GM23338 (cell line): ENCODE measurements around the gene ZNF469. TPM values are rescaled to one million over a fixed set of nuclear protein-coding genes. Genes with fewer than 3 reads are reported as not detected.

Experiments used
- ATAC-seq: fragments of 200-7000 bp; cut with Tn5 transposase; 3 replicates; pipeline ENCODE4 v1.9.1; 2020
- DNase-seq: peaks from one replicate; pipeline ENCODE4 v3.0.0-alpha.2; 2015; ENCODE audit warnings: low spot score
- H2AFZ ChIP-seq: fragments of 200-600 bp; sonication (generic); 2 replicates; pipeline ENCODE4 v1.8.0; 2016; ENCODE audit warnings: antibody characterized with exemption, mild to moderate bottlenecking, moderate library complexity
- H3F3A ChIP-seq: fragments of 200-600 bp; sonication (generic); replicated peaks from 2 replicates; pipeline ENCODE4 v1.8.0; 2017; ENCODE audit warnings: antibody characterized with exemption, mixed run types, low read depth
- H3K27ac ChIP-seq: fragments of 200-600 bp; sonication (generic); 2 replicates; pipeline ENCODE4 v1.6.1; 2016; ENCODE audit warnings: low read depth
- H3K27me3 ChIP-seq: fragments of 200-600 bp; sonication (generic); 2 replicates; pipeline ENCODE4 v1.8.0; 2016; ENCODE audit warnings: mild to moderate bottlenecking, mixed run types, moderate library complexity; ENCODE audit not compliant: insufficient read depth
- H3K36me3 ChIP-seq: fragments of 200-600 bp; sonication (generic); 2 replicates; pipeline ENCODE4 v1.8.0; 2016; ENCODE audit warnings: mild to moderate bottlenecking; ENCODE audit not compliant: insufficient read depth
- H3K4me1 ChIP-seq: fragments of 200-600 bp; sonication (generic); 2 replicates; pipeline ENCODE4 v1.8.0; 2016; ENCODE audit warnings: mild to moderate bottlenecking, moderate library complexity; ENCODE audit not compliant: insufficient read depth
- H3K4me2 ChIP-seq: fragments of 200-600 bp; sonication (generic); 2 replicates; pipeline ENCODE4 v1.7.1; 2017; ENCODE audit warnings: mixed run types
- H3K4me3 ChIP-seq: fragments of 200-600 bp; sonication (generic); 2 replicates; pipeline ENCODE4 v1.6.1; 2016; ENCODE audit warnings: mixed run types
- H3K79me2 ChIP-seq: fragments of 200-600 bp; sonication (generic); replicated peaks from 2 replicates; pipeline ENCODE4 v1.8.0; 2017; ENCODE audit warnings: mild to moderate bottlenecking; ENCODE audit not compliant: insufficient read depth
- H3K9me2 ChIP-seq: fragments of 200-600 bp; sonication (generic); 2 replicates; pipeline ENCODE4 v1.8.0; 2017; ENCODE audit not compliant: insufficient read depth
- H4K20me1 ChIP-seq: fragments of 200-600 bp; sonication (generic); replicated peaks from 2 replicates; pipeline ENCODE4 v1.8.0; 2017; ENCODE audit warnings: mild to moderate bottlenecking; ENCODE audit not compliant: insufficient read depth
- H3K27ac Mint-ChIP-seq: 2 replicates; pipeline ENCODE4 v1.8.0; 2020; ENCODE audit warnings: inconsistent platforms, mild to moderate bottlenecking, moderate library complexity, mixed read lengths
- H3K27me3 Mint-ChIP-seq: 3 replicates; pipeline ENCODE4 v1.8.0; 2022; ENCODE audit warnings: low read depth, mild to moderate bottlenecking, moderate library complexity, mixed read lengths, inconsistent platforms; ENCODE audit not compliant: insufficient read depth, poor library complexity
- H3K36me3 Mint-ChIP-seq: 3 replicates; pipeline ENCODE4 v1.8.0; 2021; ENCODE audit warnings: low read depth, mild to moderate bottlenecking, inconsistent platforms, moderate library complexity, mixed read lengths
- H3K4me1 Mint-ChIP-seq: 3 replicates; pipeline ENCODE4 v1.8.0; 2020; ENCODE audit warnings: mild to moderate bottlenecking, inconsistent platforms, mixed read lengths
- H3K4me3 Mint-ChIP-seq: 3 replicates; pipeline ENCODE4 v1.8.0; 2021; ENCODE audit warnings: moderate library complexity, mild to moderate bottlenecking, inconsistent platforms, mixed read lengths
- H3K9me3 Mint-ChIP-seq: 3 replicates; pipeline ENCODE4 v1.8.0; 2020; ENCODE audit warnings: moderate library complexity, mild to moderate bottlenecking, inconsistent platforms, mixed read lengths
- CREB1 ChIP-seq: fragments of 250-450 bp; sonication (Bioruptor Pico); IDR thresholded peaks from 2 replicates; pipeline ENCODE4 v1.5.0; 2020; ENCODE audit warnings: low read depth, mild to moderate bottlenecking, moderate library complexity
- CTCF ChIP-seq, 2 experiments: fragments of 200-600 bp in 1 of 2; sonication (generic) in 1 of 2; conservative IDR thresholded peaks; 2 replicates each; pipeline versions ENCODE4 v1.5.1 to v1.6.1; 2016 to 2017; ENCODE audit warnings: antibody characterized with exemption in 2 of 2, low read depth in 2 of 2, mild to moderate bottlenecking in 2 of 2, moderate library complexity in 1 of 2
- ETS1 ChIP-seq: IDR thresholded peaks from 2 replicates; pipeline ENCODE4 v1.6.1; 2016; ENCODE audit warnings: antibody characterized with exemption
- EZH2 ChIP-seq: fragments of 200-600 bp; sonication (generic); IDR thresholded peaks from one replicate; pipeline ENCODE4 v1.8.0; 2017; ENCODE audit warnings: antibody characterized with exemption, mild to moderate bottlenecking, low read depth; ENCODE audit not compliant: unreplicated experiment
- EZH2phosphoT487 ChIP-seq: fragments of 200-600 bp; sonication (generic); IDR thresholded peaks from one replicate; pipeline ENCODE4 v1.8.1; 2018; ENCODE audit warnings: antibody characterized with exemption; ENCODE audit not compliant: unreplicated experiment
- JUNB ChIP-seq: IDR thresholded peaks from one replicate; pipeline ENCODE4 v1.6.1; 2016; ENCODE audit warnings: antibody characterized with exemption; ENCODE audit not compliant: unreplicated experiment
- NANOG ChIP-seq: IDR thresholded peaks from 2 replicates; pipeline ENCODE4 v1.6.1; 2016; ENCODE audit warnings: antibody characterized with exemption, borderline replicate concordance
- POLR2AphosphoS5 ChIP-seq: IDR thresholded peaks from 2 replicates; pipeline ENCODE4 v1.6.1; 2016; ENCODE audit warnings: antibody characterized with exemption, low read depth
- REST ChIP-seq: IDR thresholded peaks from one replicate; pipeline ENCODE4 v1.6.1; 2018; ENCODE audit warnings: antibody characterized with exemption; ENCODE audit not compliant: unreplicated experiment
- STAT1 ChIP-seq: IDR thresholded peaks from one replicate; pipeline ENCODE4 v1.6.1; 2016; ENCODE audit warnings: antibody characterized with exemption; ENCODE audit not compliant: unreplicated experiment
- ZNF114 ChIP-seq: fragments of 250-450 bp; sonication (Bioruptor Pico); IDR thresholded peaks from 2 replicates; pipeline ENCODE4 v1.5.0; 2020; ENCODE audit warnings: mild to moderate bottlenecking, moderate library complexity
- ZNF331 ChIP-seq: fragments of 250-450 bp; sonication (Bioruptor Pico); IDR thresholded peaks from 2 replicates; pipeline ENCODE4 v1.5.0; 2020; ENCODE audit warnings: low read depth, mild to moderate bottlenecking, moderate library complexity
- ZNF462 ChIP-seq: fragments of 250-450 bp; sonication (Bioruptor Pico); IDR thresholded peaks from 2 replicates; pipeline ENCODE4 v1.5.0; 2020; ENCODE audit warnings: mild to moderate bottlenecking, moderate library complexity
- polyA plus RNA-seq: library from polyadenylated mRNA; unstranded; fragments of >200 nt; fragmentation: Nextera tagmentation; extraction: Ambion mirVana; gene quantifications from 2 replicates; pipeline ENCODE4 v1.2.1, GENCODE V29; 2016
- total RNA-seq: library from RNA; depleted of rRNA; stranded (reverse); fragments of >200 nt; shearing (Covaris generic); gene quantifications from 2 replicates; pipeline ENCODE4 v1.2.3, GENCODE V29; 2014

Gene ZNF469
- total and polyA plus RNA-seq, 2 experiments from 2014 or later = 0.23 to 1.9 TPM

- H3F3A ChIP-seq = no peaks in the 10 kb centered on the region
- H3K27me3 ChIP-seq = no peaks in the 10 kb centered on the region
- no peaks in the 10 kb centered on the region for H3K9me2 ChIP-seq
- H3K4me1 ChIP-seq = no peaks in the 10 kb centered on the region
- Mint-ChIP-seq H3K36me3 (no peaks in the 10 kb centered on the region), H3K4me3 (no peak overlapping the region), H3K9me3 (no peaks in the 10 kb centered on the region), H3K4me1 (no peaks in the 10 kb centered on the region), H3K27me3 (peaks cover 6% of the 10 kb centered on the region), H3K27ac (no peak overlapping the region)
- no peak overlapping the region for H3K4me3 ChIP-seq
- ATAC-seq (no peak), DNase-seq (no peak)
- no peaks in the 10 kb centered on the region for H4K20me1 ChIP-seq
- H2AFZ ChIP-seq = no peak overlapping the region
- TF ChIP-seq EZH2 (no peak), ZNF331 (no peak), EZH2phosphoT487 (no peak), CTCF (conservative IDR thresholded peaks at IDR 0.05; ENCODE audit: low read depth in 2 of 2) (no peak), STAT1 (no peak), POLR2AphosphoS5 (no peak), ZNF114 (CRISPR knock-in tag) (no peak), JUNB (no peak), ZNF462 (CRISPR knock-in tag) (no peak), REST (no peak), NANOG (no peak), ETS1 (no peak), CREB1 (CRISPR knock-in tag) (no peak)
- no peaks in the 10 kb centered on the region for H3K36me3 ChIP-seq
- no peaks in the 10 kb centered on the region for H3K79me2 ChIP-seq
- no peak overlapping the region for H3K27ac ChIP-seq
- no peak overlapping the region for H3K4me2 ChIP-seq
Observed at GRCh38 chr16:88415381-88415705, 32.6 kb downstream of the ZNF469 start.
